ENCODE results near the gene RUNX1.

DNA sequence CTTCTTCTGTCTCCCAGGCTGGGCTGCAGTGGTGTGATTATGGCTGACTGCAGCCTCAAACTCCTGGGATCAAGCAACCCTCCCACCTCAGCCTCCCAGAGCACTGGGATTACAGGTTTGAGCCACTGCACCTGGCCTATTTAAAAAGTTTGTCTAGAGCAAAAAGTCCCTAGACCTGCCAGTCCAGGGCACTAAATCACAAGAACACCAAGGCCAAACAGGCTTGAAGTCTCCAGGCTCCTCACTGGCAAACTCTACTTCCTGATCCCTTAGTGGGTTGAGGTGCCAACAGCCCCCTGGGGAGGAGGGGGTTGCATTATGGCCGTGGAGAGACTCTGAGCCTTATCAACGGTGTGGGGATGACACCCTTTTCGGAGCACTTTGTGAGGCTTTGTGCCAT, 304.3 kb downstream of the RUNX1 start:
- TF ChIP-seq POLR2A (IDR thresholded peaks at IDR 0.05; ENCODE audit: low read depth, low read length) (no peak), TAF1 (IDR thresholded peaks at IDR 0.05; ENCODE audit: borderline replicate concordance, low read depth, low read length) (no peak), POLR2AphosphoS5 (IDR thresholded peaks at IDR 0.05; ENCODE audit: low read depth, low read length) (no peak)
